Islet of Langerhans (tissue), 1 donor: ENCODE results near the gene TNFRSF19.

Source experiments
- FAIRE-seq: peaks from one replicate; lab custom pipeline; 2011; peaks lifted over from hg19 to GRCh38; lab: Jason Lieb, UNC

TNFRSF19 gene

DNA sequence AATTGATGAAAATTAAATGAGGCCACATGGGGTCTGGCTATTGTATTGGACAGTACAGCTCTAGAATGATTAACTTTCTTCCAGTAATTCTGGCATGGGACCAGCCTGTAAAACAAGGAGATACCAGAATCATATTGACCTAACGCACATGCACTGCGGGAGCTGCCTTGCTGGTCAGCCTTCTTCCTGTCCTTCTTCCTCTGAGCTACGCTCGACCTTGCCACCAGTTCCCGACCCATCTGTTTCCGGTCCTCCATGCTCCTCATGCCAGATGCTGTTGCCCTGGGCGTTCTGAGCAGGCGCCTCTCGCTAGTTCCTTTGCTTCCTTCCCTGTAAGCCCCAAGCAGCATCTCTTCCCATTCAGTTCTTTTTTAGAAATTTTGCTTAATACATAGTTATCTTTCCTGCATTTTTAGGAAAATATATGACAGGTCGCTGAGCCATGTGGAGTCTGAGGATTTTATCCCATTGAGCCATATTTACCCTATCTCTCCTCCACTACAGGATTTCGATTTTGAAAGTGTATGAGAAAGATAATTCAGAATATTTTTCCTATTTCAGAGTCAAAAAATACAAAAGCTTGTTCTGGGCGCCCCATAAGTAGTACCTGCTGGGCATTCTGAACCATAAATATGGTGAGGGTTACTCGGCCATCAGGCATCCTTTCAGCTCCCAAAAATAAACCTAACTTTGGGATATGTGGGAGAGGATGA lies 38.6 kb downstream of the TNFRSF19 start:
- FAIRE-seq = peak; percentile 24

DNA sequence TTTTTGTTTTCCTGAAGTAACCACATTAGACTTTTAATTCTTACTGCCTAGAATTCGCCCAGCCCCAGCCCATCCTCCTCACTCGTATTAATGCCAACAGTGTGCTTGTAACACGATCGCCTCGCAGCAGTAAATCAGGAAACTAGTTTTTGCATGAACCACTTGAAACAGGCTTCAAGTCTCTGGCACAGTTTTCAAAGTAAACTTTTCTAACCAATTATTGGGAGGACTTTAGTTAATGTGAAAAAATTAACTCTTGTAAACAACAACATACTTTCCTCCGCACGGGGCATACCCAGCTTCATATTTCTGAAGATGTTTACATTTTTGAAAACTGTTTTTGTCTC lies 39.2 kb downstream of the TNFRSF19 start:
- FAIRE-seq = no peak

DNA sequence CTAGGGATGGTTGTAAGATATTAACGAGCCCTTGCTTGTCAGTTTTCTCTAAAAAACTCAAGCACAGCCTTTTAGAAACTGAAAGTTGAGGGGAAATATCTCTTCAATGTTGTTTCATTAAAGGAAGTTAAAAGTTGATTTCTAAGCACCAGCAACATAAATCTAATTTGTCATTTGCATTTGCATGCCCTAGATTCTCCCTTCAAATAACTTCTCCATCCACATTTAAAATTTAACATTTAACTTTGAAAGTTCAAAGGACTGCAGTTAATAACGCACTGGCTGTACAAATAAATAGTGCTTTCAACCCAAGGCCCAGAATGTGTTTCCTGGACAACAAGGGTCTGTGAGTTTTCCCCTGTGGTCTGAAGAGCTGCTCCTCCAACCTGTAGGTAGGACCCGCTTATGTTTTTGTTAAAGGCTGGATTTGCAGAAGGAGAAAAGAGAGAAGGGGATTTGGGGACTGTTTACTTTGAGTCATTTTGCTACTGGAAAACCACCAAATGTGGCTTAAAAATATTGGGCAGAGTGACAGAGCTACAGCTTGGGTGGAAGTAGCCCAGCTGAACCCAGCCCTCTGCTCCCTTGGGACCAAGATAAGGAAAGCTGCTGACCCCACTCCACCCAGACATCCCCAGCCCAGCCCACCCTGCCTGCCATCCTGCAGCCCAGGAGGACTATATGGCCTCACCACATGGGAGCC lies 39.8 kb downstream of the TNFRSF19 start:
- no peak for FAIRE-seq

DNA sequence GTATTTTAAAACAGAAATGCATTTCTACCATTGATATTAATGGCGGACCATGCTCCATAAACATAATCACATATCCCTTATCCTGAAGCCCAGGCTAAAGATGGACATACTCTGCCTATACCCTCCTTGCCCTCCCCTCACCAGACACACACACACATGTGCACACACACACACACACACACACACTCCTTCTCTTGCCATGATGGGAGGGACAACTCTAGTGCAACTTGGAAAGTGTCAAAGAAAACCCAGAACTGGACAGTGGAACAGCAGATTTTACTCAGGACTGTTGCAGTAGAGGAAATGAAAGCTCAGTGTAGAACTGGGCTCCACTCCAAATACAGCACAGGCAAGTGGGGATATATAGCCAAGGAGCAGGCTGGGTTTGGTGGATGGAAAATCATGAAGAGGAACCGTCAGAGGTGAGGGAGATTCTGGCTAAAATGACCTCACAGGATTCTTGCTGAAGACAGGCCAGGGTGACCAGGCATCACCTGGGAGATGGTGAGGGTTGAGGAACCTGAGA lies 40.8 kb downstream of the TNFRSF19 start:
- FAIRE-seq = no peak

DNA sequence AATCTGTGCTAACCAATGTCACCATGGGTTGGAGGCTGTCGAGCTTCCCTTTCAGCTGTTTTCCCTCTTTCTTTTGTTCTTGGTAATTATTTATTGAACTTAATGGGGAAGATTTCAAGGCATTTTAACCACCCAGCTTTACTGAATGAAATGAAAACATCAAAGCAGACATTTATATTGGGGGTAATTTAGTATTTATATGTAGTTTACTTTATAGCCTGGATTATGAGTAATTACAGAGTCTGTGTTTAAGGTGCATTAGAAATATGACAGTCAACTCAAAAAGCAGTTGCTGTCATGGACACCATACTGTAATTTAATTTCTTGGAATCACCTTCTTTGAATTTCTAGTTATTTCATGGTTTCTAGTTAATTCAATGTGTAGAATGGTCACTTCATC lies 42.0 kb downstream of the TNFRSF19 start:
- FAIRE-seq = no peak

DNA sequence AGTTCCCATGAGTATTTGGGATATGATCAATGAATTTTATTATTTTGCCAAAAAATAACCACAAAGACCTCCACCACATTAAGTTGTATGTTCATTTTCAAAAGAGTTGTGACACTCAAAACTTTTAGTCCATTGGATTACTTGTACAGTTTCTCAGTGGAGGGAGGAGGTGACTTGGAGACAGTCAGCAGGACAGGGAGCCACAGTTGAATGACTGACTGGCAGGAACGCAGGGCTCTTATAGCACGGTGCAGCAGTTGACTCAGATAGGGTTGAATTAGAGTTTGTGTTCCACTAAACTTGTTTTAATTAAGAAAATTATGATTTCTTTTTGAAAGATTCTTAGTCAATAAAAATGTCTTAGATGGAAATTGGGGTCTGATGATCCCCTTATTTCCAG lies 42.5 kb downstream of the TNFRSF19 start:
- no peak for FAIRE-seq

DNA sequence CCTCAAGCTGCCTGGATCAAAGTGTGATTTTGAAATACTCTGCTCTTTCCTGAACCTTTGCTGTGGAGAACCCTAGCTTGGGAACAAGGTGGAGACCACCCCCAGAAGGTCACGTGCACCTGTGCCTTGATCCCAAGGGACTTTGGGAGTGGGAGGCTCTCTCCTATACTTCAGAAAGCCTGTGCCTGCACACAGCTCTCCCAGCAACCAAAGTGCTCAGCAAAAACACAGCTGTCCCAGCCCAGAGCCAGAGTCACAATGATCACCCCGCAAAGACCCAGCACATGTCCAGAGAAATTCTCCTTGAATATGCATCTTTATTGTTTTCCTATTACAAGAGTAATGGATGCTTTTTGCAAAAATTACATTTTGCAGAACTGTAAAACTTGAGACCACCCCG lies 43.4 kb downstream of the TNFRSF19 start:
- FAIRE-seq = no peak

DNA sequence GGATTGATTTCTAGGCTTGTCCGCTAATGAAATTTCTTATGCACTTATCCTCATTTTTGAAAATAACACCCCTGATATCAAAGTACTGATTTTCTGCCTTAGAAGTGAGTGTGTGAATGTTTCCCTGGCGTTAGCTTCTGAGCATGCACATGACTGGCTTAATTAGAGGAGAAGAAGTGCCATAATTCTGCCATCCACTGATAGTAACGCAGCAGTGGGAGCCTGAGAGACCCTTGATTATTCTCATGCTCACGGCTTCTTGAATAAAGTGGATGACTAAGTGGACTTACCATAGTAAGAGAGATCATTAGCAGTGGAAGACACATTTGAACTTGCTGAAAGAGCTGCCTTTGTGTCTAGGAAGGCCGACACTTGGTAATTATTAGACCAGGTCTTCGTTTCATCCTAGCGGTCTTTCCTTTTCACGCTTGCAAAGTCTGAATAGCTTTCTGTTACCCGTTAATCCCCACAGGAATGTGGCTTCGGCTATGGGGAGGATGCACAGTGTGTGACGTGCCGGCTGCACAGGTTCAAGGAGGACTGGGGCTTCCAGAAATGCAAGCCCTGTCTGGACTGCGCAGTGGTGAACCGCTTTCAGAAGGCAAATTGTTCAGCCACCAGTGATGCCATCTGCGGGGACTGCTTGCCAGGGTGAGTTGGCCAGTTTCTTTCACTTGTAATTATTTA lies 45.3 kb downstream of the TNFRSF19 start:
- no peak for FAIRE-seq

DNA sequence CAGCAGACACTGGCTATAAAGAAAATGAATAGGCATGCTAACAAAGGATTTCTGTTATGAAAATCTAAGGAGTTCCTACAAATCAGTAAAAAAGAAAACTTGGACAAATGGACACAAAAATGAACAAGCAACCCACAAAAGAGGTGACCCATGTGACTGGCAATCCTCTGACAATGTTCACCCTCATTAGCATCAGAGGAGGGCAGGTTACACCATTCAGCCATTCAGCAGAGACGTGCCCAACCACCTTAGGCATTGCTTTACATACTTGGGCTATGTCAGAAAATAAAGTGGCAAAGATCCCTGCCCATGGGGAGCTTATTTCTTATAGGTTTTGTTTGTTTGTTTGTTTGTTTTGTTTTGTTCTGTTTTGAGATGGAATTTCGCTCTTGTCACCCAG lies 46.0 kb downstream of the TNFRSF19 start:
- no peak for FAIRE-seq

DNA sequence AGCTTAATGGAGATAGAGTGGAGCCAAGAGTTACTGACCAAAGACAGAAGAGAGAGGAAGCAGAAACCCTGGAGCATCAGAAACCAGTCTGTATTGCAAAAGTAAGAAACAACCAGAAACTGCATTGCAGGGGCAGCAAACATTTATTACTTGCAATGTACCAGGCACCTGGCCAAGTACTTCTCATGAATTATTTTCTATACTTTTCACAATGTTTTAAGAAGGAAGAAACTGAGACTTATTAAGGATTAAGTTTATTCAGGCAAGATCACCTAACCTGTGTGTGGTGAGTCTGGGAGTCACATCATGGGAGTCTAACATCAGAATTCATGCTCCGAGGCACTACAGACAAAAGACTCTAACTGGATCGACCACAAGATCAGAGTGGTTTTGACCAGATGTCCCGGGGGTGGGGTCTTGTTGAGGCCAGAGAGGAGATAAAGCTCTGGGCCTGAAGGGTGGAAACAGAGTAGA lies 47.4 kb downstream of the TNFRSF19 start:
- FAIRE-seq = no peak

DNA sequence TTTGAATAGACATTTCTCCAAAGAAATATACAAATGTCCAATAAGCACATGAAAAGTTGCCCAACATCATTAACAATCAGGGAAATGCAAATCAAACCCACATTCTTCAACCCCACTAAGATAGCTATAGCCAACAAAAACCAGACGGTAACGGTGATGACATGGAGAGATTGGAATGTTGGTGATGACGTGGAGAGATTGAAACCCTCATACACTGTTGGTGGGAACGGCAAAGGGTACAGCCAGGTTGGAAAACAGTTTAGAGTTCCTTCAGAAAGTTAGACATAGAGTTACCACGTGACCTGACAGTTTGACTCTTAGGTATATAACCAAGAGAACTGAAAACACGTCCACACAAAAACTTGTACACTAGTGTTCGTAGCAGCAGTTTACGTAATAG lies 48.1 kb downstream of the TNFRSF19 start:
- no peak for FAIRE-seq

DNA sequence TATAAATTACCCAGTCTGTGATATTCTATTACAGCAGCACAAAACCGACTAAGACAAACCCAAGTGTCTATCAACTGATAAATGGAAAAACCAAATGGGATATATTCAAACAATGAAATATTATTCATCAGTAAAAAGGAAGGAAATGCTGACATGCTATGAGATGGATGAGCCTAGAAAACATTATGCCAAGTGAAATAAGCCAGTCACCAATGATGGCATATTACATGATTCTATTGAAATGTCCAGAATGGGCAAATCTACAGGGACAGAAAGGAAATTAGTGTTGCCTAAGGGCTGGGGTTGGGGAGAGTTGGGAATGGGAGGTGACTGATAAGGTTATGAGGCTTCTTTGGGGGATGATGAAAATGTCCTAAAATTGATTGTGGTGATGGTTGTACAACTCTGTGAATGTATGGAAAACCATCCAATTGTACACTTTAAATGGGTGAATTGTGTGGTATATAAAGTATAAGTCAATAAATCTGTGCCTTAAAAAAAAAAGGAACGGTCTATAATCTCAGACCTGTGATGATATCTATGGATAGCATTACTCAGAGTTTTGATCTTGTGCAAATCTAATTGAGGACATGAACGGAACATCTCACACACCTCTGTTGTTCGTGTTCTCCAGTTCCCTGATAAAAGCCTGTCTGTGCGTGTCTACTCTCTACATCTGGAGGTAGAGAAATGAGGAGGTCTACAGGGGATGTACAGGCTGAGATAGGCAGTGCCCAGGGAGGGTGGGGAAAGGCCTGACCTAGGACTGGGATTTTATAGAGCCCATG lies 49.0 kb downstream of the TNFRSF19 start:
- FAIRE-seq = no peak

DNA sequence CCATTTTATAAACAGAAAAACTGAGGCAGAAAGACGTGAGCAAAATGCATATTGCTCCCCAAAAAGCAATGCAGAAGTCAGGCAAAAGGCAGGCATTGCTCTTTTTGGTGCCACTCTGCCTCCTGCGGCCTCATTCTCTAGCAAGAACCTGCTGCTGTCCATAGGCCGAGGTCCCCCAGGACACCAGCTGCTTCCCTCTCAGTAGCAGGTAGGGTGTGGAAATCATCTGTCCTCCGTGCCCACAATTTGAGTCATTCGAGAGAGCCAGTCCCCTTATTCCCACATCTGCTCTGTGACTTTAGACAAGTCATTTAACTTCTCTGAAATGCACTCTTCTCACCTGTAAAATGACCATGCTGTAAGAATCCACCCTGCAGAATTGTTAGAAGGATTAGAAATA lies 50.0 kb downstream of the TNFRSF19 start:
- FAIRE-seq = no peak

DNA sequence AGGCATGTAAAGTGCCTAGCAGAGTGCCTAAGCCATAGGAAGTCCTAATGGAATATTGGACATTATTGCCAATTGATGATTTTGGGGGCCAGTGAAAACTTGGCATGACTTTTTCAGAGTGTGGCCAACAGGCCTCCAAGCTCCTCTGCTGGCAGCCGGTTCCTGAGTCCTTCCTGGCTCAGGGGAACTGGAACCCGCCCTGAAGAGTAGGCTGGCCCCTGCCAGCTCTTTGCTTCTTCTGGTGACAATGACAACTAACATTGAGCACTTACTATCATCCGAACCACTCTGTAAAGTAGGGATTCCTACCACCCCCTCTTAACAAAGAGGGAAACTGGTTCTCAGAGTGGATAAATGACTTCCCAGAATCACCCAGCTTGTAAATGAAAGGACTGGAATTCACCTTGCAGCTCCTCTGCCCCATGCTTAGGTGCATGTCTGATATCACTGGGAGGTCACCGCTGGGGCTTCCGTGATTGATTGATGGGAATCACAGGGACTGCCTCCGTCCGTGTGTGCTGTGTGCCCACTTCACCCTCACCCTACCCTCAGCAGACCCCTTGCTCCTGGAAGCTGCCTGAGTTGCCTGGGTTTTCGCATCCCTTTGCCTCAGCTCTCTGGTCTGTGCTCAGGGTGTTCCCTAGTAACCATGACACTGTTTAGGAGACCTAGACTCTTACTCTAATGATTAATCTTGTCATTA lies 50.6 kb downstream of the TNFRSF19 start:
- no peak for FAIRE-seq

DNA sequence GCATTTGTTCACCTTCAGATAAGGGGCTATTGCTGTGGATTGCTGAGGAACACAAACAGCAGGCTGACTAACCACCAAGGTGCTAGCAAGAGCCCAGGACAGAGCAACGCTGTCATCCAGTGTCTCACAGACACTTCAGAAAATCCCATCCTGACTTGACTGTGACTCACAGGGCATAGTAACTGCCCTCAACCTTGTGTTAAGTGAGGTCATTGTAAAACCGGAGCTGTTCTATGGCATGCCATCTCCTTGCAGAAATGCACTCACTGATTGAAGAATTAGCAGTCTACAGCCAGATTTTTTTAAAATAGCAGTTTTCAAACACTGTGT lies 51.1 kb downstream of the TNFRSF19 start:
- FAIRE-seq = peak; percentile 75

DNA sequence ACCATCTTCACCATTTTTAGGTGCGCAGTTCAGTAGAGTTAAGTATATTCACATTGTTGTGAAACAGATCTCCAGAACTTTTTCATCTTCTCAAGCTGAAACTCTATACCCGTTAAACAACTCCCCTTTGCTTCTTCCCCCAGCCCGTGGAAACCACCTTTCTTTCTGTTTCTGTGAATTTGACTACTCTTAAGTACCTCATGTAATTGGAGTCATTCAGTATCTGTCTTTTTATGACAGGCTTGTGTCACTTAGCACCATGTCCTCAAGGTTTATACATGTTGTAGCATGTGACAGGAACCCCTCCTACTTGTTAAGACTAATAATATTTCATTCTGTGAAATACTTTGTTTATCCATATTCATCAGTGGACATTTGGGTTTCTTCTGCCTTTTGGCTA lies 52.8 kb downstream of the TNFRSF19 start:
- FAIRE-seq = no peak

DNA sequence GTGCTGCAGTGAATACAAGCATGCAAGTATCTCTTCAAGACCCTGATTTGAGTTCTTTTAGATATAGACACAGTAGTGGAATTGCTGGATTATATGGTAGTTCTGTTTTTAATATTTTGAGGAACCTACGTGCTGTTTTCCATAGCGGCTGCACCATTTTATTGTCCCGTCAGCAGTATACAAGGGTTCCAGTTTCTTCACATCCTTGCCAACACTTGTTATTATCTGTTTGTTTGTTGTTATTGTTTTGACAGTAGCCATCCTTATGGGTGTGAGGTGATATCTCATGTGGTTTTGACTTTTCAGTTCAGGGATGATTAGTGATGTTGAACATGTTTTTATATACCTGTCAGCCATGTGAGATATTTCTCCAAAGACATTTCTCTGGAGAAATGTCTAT lies 53.2 kb downstream of the TNFRSF19 start:
- no peak for FAIRE-seq

DNA sequence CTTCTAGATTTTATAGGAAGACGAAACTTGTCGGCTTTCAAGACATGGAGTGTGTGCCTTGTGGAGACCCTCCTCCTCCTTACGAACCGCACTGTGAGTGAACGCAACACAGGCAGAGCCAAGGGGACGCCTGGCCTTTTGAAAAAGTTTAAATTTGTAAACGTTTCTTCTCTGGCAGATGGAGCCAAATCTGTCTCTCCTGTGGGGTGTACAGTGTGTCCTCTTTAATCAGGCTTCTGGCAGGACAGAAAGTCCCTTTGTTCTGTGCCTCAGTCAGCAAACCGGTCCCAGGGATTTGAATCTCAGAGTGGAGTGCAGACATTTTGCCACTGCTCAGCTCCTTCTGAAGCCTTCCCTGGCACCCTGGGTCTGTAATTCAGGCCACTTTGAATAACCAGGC lies 56.5 kb downstream of the TNFRSF19 start:
- FAIRE-seq = no peak

DNA sequence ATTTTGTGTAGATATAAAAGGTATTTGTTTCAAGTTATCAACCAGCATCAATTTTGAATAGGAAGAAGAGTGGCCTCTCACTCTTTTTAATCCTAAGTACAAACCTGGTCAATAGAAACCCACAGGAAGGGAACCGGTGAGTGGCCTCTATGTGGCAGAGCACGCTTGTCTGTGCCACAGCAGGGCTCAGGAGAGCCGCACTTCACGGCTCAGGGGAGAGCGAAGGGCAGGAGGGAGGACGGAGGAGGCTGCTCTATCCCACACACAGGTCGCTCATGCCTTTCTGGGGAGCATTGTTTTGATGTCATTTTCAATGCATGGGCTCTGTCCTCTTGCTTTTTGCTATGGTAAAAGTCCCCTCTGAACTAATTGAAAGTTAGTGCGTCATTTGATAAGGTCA lies 57.2 kb downstream of the TNFRSF19 start:
- no peak for FAIRE-seq

DNA sequence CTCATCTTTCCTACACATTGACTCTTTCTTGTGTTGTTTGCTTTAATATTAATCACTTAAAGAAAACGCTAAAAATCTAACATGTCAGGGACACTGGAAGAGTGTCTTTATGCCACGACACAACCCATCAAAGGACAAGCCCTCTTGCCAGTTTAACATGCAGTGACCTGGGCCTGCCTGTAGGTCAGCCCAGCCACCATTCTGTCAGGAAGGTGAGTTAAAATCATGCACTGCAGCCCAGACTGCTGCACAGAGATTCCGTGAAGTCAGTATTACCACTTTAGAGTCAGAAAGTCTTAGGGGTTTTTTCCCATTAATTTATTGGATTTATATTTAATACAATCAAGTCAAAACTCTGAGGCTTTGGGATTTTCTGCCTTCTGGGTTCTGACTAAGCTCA lies 58.0 kb downstream of the TNFRSF19 start:
- no peak for FAIRE-seq

DNA sequence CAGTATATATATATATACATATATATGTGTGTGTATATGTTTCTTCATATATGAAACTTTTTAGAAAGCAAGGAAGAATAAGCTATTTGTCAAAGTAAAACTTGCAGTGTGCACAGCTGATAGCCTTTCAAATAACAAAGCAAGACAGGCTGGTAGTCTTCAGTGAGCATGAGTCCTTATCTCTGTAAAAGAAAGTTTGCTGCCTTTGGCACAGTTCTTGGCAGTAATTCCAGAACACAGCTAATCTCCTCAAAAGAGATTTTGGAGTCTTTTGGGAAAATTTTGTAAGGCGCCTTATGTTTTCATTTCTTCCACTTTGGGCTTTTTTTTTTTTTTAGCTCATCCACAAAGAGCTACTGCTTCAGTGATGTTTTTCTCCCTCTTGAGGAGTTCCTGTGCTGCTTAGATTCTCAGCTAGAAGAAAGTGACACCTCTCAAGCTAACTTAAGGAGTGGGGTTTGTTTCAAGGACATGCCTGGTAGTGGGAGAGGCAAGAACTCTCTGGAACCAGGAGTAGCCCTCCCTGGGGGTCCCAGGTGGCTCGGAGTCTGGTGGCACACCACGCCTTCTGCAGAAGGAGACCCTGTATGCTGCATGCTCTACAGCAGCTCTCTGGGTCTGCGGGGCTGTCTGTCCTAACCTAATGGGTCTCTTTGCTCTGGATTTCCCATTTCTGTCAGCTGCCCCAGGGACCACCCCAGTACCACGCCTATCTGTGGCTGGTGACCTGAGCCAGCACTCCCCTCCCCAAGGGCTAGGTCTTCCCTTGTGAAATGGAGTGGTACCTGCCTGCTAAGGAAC lies 58.8 kb downstream of the TNFRSF19 start:
- no peak for FAIRE-seq
